Natural killer cell (primary cell): ENCODE measurements around the gene AGAP2. TPM values are rescaled to one million over a fixed set of nuclear protein-coding genes. Genes with fewer than 3 reads are reported as not detected.
A peak's percentile ranks its signal among the peaks of the same experiment; 100 is the strongest.

Experiments used
- ATAC-seq, 3 donors: fragments of 150-1000 bp in 2 of 3; fragments of 200-7000 bp in 1 of 3; cut with Tn5 transposase; 1 replicate in 1 of 3; 2 replicates in 2 of 3; pipeline ENCODE4 v1.10.0; 2021; ENCODE audit warnings: mild to moderate bottlenecking in 2 of 3, moderate library complexity in 2 of 3
- DNase-seq, 2 donors: peaks; one replicate each; pipeline versions ENCODE4 v3.0.0 to v3.0.0-alpha.2; 2013 to 2021; ENCODE audit warnings: mixed read lengths in 1 of 2
- H3K27ac ChIP-seq: one replicate; pipeline ENCODE4 v1.5.1; 2013; ENCODE audit warnings: mild to moderate bottlenecking, low read length
- H3K27me3 ChIP-seq: one replicate; pipeline ENCODE4 v1.6.1; 2013; ENCODE audit warnings: low read length; ENCODE audit not compliant: control insufficient read depth, insufficient read depth
- H3K36me3 ChIP-seq: one replicate; pipeline ENCODE4 v1.6.1; 2013; ENCODE audit warnings: low read length; ENCODE audit not compliant: control insufficient read depth, insufficient read depth
- H3K4me1 ChIP-seq: one replicate; pipeline ENCODE4 v1.6.1; 2013; ENCODE audit warnings: low read length; ENCODE audit not compliant: control insufficient read depth, insufficient read depth
- H3K4me3 ChIP-seq: one replicate; pipeline ENCODE4 v1.5.1; 2013; ENCODE audit warnings: low read length
- H3K9me3 ChIP-seq: one replicate; pipeline ENCODE4 v1.6.1; 2013; ENCODE audit warnings: low read length; ENCODE audit not compliant: control insufficient read depth, insufficient read depth
- H3K27ac Mint-ChIP-seq, 2 donors: one replicate each; pipeline ENCODE4 v1.8.0; 2022; ENCODE audit warnings: mild to moderate bottlenecking in 2 of 2, mixed read lengths in 2 of 2, moderate library complexity in 1 of 2
- H3K27me3 Mint-ChIP-seq, 2 donors: one replicate each; pipeline ENCODE4 v1.8.0; 2022; ENCODE audit warnings: low read depth in 2 of 2, mixed read lengths in 2 of 2
- H3K36me3 Mint-ChIP-seq: one replicate; pipeline ENCODE4 v1.8.0; 2022; ENCODE audit warnings: mixed read lengths
- H3K4me1 Mint-ChIP-seq, 2 donors: one replicate each; pipeline ENCODE4 v1.8.0; 2022; ENCODE audit warnings: mixed read lengths in 2 of 2
- H3K4me3 Mint-ChIP-seq: one replicate; pipeline ENCODE4 v1.8.0; 2022; ENCODE audit warnings: mild to moderate bottlenecking, moderate library complexity, mixed read lengths
- H3K9me3 Mint-ChIP-seq, 2 donors: one replicate each; pipeline ENCODE4 v1.8.0; 2022; ENCODE audit warnings: mixed read lengths in 2 of 2
- WGBS: methylation state at CpG from one replicate; pipeline ENCODE4 v1.1.7; 2013; ENCODE audit warnings: missing lambda C conversion rate; ENCODE audit not compliant: insufficient coverage; 5-methylcytosine and 5-hydroxymethylcytosine counted together
- intact Hi-C: fragments of 100-400 bp; cut with micrococcal nuclease; formaldehyde crosslinking; loops from one replicate; pipeline ENCODE4 v1.14.2; 2022
- total RNA-seq, 4 donors: library from RNA; stranded (reverse); fragments of 120-200 nt in 1 of 4; gene quantifications; one replicate each; pipeline versions ENCODE4 v1.2.3 to v1.2.4, GENCODE V29; 2013 to 2022
- TF ChIP-seq, protein P1 (sequence below): fragments of 200-600 bp; IDR thresholded peaks from one replicate; pipeline ENCODE4 v1.8.0; 2022; ENCODE audit warnings: antibody characterized with exemption

The AGAP2 gene
- 10 to 100 TPM; 54.1 to 63.5 (median 54.8) TPM for total RNA-seq
- 33.2 TPM for total RNA-seq (2013)

DNA sequence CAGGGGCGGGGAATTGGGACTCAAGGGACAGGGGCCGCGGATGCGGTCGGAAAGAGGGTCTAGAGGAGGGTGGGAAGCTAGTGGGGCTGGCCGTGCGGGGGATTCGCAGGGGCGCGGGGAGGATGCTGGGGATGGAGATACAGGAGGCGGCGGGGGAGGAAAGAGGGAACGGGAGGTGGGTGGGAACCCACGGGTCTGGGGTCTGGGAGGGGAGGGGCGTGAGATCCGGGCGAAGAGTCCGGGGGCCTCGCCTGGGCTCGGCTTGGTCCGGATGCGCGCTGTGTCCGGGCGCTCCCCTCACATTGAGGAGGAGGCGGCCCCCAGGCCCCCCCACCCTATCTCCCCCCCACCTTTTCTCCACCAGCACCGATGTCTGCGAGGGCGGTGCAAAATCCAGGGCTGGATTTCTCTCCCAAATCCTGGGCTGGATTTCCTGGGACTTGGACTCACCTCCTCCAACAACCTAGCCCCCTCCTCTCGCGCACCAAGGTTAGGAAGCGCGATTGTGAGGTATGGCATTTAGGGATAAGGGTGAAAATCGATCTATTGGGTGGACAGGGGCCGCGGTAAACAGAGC is at the start of gene AGAP2:
AGAP2 (minus strand) TSS at position 82 of the 577 bp plus-strand sequence. CDS start 496 bp downstream, outside the sequence.
- Mint-ChIP-seq H3K4me3 (peak within 1 kb of the TSS; percentile 79), H3K27ac (peak within 1 kb of the TSS; percentile 85 to 93), H3K27me3 (no peaks in the 10 kb centered on the region), H3K36me3 (peaks cover 7% of the 10 kb centered on the region), H3K9me3 (no peaks in the 10 kb centered on the region), H3K4me1 (peaks cover 48 to 54% of the 10 kb centered on the region in 2 donors)
- H3K4me3 ChIP-seq: no peak within 1 kb of the TSS
- H3K27me3 ChIP-seq: no peaks in the 10 kb centered on the region
- TF ChIP-seq, protein P1, sequence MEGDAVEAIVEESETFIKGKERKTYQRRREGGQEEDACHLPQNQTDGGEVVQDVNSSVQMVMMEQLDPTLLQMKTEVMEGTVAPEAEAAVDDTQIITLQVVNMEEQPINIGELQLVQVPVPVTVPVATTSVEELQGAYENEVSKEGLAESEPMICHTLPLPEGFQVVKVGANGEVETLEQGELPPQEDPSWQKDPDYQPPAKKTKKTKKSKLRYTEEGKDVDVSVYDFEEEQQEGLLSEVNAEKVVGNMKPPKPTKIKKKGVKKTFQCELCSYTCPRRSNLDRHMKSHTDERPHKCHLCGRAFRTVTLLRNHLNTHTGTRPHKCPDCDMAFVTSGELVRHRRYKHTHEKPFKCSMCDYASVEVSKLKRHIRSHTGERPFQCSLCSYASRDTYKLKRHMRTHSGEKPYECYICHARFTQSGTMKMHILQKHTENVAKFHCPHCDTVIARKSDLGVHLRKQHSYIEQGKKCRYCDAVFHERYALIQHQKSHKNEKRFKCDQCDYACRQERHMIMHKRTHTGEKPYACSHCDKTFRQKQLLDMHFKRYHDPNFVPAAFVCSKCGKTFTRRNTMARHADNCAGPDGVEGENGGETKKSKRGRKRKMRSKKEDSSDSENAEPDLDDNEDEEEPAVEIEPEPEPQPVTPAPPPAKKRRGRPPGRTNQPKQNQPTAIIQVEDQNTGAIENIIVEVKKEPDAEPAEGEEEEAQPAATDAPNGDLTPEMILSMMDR: no peak
- no peaks in the 10 kb centered on the region for H3K9me3 ChIP-seq
- H3K4me1 ChIP-seq: peaks cover 37% of the 10 kb centered on the region
- WGBS: 81% methylated on average over 32 of the region's 36 CpGs
- intact Hi-C loops: no loop called here
- peaks cover 40% of the 10 kb centered on the region for H3K36me3 ChIP-seq
- ATAC-seq: no peak
- H3K27ac ChIP-seq: peak within 1 kb of the TSS; percentile 89
- DNase-seq: no peak

DNA sequence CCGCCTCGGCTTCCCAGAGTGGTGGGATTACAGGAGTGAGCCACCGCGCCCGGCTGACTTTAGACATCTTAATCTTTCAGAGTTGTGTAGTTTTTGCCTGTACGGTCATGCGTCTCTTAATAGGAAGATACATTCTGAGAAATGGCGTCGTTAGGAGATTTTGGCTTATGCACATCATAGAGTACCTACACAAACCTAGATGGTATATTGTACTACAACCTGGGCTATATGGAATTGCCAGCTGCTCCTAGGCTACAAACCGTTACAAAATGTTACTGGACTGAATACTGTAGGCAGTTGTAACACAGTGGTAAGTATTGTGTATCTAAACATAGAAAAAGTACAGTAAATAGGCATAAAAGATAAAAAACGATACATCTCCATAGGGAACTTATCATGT is 45.3 kb upstream of the AGAP2 start:
- Histone ChIP-seq H3K9me3 (no peaks in the 10 kb centered on the region), H3K4me3 (no peak overlapping the region), H3K4me1 (peaks cover 36% of the 10 kb centered on the region), H3K27ac (no peak overlapping the region), H3K27me3 (no peaks in the 10 kb centered on the region), H3K36me3 (peaks cover 30% of the 10 kb centered on the region)
- H3K27ac Mint-ChIP-seq: peak overlapping the region in 1 of 2 donors; percentile 28
- no peaks in the 10 kb centered on the region for H3K27me3 Mint-ChIP-seq
- H3K4me1 Mint-ChIP-seq: peaks cover 33 to 34% of the 10 kb centered on the region in 2 donors
- H3K9me3 Mint-ChIP-seq: no peaks in the 10 kb centered on the region
- WGBS: 94% methylated on average over 11 of the region's 11 CpGs
- ATAC-seq: no peak
- TF ChIP-seq, protein P1: no peak
- peak overlapping the region; percentile 75 for H3K4me3 Mint-ChIP-seq
- no peak for DNase-seq
- intact Hi-C loops: loop anchor here (5.0 kb wide), 1 partner anchor 63 kb away; the partner anchor contains the start of gene CTDSP2
- H3K36me3 Mint-ChIP-seq: peaks cover 11% of the 10 kb centered on the region

DNA sequence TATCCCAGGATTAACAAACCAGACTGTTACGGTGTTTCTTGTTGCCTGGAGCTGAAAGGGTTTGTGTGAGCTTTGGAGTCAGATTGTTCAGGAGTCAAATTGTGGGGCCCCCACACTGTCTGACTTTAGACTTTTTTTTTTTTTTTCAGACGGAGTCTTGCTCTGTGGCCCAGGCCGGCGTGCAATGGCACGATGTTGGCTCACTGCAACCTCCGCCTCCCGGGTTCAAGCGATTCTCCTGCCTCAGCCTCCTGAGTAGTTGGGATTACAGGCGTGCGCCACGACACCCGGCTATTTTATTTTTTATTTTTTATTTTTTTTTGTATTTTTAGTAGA is 44.9 kb upstream of the AGAP2 start:
- H3K27me3 Mint-ChIP-seq: no peaks in the 10 kb centered on the region
- peaks cover 11% of the 10 kb centered on the region for H3K36me3 Mint-ChIP-seq
- Histone ChIP-seq H3K27me3 (no peaks in the 10 kb centered on the region), H3K9me3 (no peaks in the 10 kb centered on the region), H3K4me1 (peaks cover 36% of the 10 kb centered on the region), H3K36me3 (peaks cover 27% of the 10 kb centered on the region), H3K4me3 (peak overlapping the region; percentile 86), H3K27ac (peak overlapping the region; percentile 57)
- H3K27ac Mint-ChIP-seq: peak overlapping the region; percentile 90 to 97
- TF ChIP-seq, protein P1: no peak
- 94% methylated on average over 10 of the region's 12 CpGs for WGBS
- intact Hi-C loops: loop anchor here (5.0 kb wide), 1 partner anchor 64 kb away; the partner anchor contains the start of gene CTDSP2
- peak overlapping the region; percentile 99 for H3K4me3 Mint-ChIP-seq
- ATAC-seq (no peak), DNase-seq (no peak)
- no peaks in the 10 kb centered on the region for H3K9me3 Mint-ChIP-seq
- H3K4me1 Mint-ChIP-seq: peaks cover 33 to 34% of the 10 kb centered on the region in 2 donors
